ENCODE measurements around the gene ATP9A.

ATP9A gene

GRCh38 chr20:51595744-51596143 is 172.4 kb downstream of the ATP9A start:
- no peak for DNase-seq

DNA sequence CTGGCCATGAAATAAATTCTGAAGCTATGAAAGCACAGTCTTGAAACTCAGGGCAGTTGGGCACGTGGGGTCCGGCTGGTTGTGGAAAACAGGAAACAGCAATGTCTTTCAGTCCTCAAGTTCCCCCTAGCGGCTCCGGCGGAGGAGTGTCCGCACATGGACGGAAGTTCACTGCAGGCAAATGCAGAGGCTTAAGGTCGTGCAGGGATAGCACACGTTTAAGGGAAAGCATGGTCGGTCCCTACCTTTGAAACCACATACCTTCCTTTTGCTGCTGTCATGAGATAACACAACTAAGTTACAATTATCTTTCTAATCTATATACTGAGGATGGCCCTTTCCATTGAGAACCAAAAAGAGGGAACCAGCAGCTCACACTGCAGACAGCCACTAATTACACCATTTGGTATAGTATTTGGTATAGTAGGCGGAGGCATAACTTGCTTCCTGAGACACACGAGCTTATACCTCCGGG is 173.1 kb downstream of the ATP9A start:
- peak; percentile 83 for DNase-seq

DNA sequence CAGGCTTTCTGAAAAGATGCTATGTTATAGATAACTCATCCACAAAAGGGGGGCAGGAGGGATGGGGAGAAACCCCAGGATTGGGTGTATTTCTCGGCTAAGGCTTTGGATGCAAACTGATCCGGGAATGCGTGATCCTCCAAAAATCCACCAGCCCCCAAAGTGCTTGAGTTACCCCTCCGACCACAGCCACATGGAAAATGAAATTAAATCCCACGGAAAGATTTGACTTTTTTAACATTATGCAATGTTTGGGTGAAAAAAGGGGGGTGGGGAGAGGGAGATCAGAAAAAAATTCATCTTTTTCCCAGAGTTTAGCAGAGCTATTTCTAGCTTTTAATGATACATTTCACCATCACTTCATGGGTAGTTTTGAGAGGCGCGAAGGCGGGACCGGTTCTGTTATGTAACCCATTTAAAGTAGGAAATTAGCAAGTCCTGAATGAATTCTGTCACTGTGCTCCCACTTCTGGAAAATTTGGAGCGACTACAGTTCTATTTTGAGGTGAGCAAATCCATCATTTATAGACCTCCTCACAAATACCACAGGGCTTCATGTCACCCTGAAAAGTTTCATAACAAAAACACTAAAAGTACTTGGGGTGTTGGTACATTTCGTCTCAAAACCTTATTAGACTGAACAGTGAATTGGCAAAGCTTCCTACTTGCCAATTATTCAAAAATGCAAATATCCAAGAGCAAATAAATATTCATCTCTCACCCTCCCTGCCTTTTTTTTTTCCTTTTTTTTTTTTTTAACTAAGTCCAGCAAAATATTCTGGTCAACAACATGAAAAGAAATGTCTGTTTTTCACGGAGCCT is 173.7 kb downstream of the ATP9A start:
- DNase-seq, result no peak

DNA sequence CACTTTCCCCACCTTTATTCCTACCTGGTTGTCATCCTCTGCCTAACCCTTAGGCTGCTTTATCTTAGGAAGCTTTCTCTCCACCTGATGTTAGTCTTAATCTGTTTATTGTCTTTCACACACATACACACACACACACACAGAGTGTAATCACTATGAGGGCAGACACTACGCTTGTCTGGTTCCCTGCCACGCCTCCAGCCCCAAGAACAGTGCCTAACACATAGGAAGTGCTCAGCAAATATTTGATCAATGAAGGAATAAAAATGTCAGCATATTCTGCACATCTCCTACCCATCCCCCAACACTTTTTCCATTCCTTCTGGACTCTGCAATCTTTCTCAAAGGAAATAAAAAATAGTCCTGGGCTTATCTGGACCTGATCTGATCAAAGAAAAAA is 174.6 kb downstream of the ATP9A start:
- no peak for DNase-seq

DNA sequence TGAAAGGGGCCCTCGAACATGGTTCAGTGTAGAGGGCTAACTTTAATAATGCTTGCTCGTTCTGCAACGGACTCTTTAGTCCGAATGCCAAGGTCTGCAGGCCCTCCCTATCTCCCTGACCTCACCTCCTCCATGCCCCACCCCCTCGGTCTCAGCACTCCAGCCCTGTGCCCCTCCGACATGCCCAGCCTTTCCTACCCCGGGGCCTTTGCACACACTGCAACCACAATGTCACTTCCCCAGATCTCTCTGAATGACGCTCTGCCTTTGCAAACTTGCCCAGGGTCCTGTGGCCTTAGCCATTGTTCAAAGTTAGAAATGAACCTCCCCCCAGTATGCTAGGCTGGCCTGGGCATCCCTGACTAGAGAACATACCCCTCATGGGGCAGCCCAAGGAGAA is 175.6 kb downstream of the ATP9A start:
- no peak for DNase-seq

GRCh38 chr20:51591871-51592270 is 176.3 kb downstream of the ATP9A start:
- DNase-seq, result no peak

DNA sequence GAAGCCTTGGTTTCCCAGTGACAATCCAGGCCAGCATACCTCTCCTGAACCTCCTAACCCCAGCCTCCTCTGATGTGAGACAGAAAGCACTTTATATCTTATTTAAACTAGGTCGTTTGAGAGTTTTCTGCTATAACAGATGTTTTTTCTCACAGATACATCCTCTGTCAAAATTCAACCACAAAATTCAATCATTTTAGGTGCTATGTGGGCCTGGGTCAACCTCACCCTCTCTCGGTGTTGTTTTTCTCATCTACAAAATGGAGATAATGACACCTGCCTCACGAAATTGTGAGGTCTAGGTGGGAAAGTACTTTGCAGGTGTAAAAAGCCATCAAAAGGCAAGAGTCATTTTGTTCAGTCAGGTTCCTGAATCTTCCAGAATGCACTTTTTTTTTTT is 179.4 kb downstream of the ATP9A start:
- DNase-seq, result no peak

DNA sequence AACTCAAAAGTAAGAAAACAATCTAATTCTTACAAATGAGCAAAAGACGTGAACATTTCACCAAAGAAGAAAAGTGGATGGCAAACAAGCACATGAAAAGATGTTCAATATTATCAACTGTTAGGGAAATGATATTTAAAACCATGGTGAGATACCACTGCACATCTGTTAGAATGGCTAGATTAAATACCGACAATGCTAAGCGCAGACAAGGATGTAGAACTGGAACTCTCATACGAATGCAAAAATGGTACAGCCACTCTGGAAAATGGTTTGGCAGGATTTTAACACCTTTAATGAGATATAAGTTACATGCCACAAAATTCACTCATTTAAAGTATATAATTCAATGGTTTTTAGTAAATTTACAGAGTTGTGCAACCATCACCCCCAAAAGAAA is 181.0 kb downstream of the ATP9A start:
- DNase-seq, result no peak

- no peak for DNase-seq
Measured at GRCh38 chr20:51586005-51586440, 182.2 kb downstream of the ATP9A start.

- no peak for DNase-seq
Measured at GRCh38 chr20:51585148-51585547, 183.0 kb downstream of the ATP9A start.

DNA sequence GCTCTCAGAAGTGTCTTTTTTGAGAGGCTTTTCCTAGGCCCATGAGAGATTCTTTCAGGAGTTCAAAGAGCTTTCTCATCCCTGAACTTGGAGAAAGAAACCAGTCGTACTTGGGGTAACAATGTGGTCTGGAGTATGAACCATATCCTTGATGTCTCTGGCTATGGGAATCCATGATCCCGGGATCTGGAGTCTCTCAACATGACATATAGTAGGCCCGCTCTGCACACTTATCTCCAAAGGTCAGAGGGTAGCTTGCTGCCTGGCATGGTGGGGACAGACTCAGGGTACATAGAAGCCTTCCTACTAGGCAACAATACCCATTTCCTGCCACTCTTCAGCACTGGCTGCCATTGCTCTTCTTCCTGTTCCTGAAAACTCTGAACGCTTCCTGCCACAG is 183.5 kb downstream of the ATP9A start:
- no peak for DNase-seq

DNA sequence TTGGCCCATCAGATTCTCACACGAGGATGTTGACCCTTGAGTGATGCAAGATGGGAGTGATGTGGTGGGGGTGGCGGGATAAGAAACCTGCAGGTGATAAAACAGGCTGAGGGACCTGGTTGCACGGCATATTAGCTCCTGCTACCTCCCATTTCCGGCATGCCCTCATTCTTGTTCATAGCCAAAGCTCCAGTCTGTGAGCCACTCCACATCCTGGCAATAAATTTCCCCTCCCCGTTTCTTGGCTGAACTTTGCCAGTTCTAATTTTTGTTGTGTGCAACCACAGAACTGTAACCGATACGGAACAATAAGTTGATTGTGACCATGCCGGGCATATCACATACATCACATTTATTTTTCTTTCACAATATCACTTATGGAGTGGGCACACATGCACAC is 184.1 kb downstream of the ATP9A start:
- no peak for DNase-seq

DNA sequence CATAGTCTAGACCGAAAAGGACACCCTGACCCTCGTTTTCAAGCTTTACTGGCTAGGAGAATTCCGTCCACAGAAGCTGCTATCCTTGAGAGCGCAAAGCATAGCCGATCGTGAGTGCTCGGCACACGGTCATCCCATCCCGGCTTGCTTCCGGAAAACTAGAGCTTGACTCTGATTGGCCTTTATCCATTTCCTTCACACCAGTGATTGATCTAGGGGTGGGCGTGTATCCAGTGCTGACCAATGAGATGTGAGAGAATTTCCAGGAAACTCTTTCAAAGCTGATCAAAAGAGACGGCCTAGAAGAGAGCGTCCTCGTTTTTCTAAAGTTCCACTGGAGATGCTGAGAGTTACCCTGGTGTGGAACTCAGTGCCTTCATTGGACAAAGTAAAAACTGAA is 184.7 kb downstream of the ATP9A start:
- no peak for DNase-seq

- no peak for DNase-seq
Measured at GRCh38 chr20:51583073-51583472, 185.1 kb downstream of the ATP9A start.

GRCh38 chr20:51581571-51581970 is 186.6 kb downstream of the ATP9A start:
- DNase-seq, result no peak

- no peak for DNase-seq
Measured at GRCh38 chr20:51579137-51579536, 189.1 kb downstream of the ATP9A start.

DNA sequence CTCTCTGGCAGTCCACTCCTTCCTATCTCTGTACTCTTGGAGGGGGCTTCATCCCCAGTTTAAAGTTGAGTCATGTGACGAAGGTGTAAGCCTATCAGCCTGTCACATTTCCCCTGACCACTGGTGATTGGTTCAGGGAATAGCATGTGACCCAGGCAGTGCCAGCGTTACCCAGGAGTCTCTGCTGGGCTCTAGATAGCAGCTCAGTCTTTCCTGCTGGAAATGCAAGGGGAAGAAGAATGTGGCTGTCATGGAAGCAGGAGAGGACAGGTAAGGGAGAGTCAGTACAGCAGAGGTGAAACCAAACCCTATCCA is 190.1 kb downstream of the ATP9A start:
- no peak for DNase-seq

DNA sequence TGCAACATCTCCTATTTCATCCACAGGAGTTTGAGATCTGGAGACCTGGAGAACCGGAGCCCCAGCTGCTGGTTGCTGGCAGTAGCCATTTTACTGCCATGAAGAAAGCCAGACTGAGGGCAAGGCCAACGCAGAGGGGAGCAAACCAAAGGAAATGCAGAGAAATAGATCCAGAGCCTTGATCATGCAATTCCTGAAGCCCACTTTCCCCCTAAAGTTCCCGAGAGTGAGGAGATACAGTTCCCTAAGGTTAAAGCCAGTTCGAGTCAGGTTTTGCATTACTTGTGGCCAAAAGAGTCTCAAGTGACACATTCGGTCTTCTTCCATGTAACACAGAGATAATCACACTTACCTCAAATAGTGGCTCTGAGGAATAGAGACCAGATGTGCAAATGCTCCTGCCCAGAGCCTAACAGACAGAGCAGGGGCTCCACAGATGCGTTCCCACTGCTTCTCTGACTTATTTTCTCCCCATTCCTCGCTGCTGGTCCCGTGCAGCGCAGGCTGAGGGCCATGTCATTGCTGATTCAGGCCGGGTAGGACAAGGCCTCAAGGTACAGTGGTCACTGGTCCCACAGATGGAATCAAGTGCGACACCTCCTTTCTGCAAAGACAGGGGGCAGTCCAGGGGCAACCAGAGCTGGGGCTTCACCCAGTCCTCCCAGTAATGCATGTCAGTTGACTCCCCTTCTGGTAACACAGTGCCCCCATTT is 190.6 kb downstream of the ATP9A start:
- no peak for DNase-seq

DNA sequence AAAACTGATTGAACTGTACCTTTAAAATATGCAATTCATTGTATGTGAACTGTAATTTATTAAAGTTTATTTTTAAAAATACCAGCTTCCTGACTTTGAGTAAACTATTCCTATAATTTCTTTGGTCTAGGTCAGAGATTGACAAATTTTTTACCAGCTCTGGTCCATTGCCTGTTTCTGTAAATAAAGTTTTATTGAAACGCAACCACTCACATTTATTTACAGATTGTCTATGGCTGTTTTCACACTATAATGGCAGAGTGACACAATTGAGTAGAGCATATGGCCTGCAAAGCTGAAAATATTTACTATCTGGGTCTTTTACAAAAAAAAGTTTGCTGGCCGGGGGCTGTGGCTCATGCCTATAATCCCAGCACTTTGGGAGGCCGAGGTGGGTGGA is 192.7 kb downstream of the ATP9A start:
- DNase-seq, result no peak

GRCh38 chr20:51574248-51575033 is 193.7 kb downstream of the ATP9A start:
- no peak for DNase-seq

DNA sequence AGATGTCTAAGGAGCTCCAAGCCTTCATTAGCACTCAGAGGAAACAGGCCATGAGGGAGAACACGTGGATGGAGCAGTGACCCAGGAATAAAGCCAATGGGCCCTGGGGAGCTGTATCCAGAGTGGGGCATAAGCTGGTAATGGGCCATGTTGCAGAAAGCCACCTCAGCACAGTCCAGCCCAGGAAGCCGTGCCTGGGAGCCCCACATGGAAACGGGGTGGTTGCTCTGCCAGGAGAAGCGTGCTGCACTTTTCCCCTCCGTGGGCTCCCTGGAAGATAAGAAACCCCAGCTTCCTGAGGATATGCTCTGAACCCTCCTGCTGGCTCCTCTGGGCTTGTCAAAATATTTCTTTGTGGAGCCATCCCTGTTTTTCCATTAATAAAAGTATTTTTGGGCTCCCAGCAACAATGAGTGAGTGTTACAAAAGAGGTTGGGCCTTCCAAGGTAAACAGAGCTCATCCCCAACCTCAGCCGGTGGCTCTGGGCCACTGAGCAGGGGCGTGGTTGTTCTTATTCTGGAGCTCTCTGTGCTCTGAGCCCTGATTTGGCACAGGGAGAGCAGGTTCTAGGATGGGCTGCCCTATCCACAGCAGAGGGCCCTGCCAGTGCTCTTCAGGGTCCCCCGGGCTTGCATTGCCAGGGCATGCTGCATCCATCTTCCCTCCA is 194.5 kb downstream of the ATP9A start:
- no peak for DNase-seq

- no peak for DNase-seq
Measured at GRCh38 chr20:51571460-51571794, 196.8 kb downstream of the ATP9A start.

- DNase-seq, result no peak
Measured at GRCh38 chr20:51570739-51571459, 197.3 kb downstream of the ATP9A start.
